ENCODE results near the gene HOXD12.
A peak's percentile ranks its signal among the peaks of the same experiment; 100 is the strongest.

Gene HOXD12

GRCh38 chr2:176136374-176137251 lies 37.0 kb downstream of the HOXD12 start:
- DNase-seq, result no peak

GRCh38 chr2:176137252-176137580 lies 37.6 kb downstream of the HOXD12 start:
- DNase-seq, result no peak

- no peak for DNase-seq
These were observed 38.3 kb downstream of the HOXD12 start for GRCh38 chr2:176137906-176138305.

GRCh38 chr2:176138526-176138922 lies 38.9 kb downstream of the HOXD12 start:
- DNase-seq, result no peak

DNA sequence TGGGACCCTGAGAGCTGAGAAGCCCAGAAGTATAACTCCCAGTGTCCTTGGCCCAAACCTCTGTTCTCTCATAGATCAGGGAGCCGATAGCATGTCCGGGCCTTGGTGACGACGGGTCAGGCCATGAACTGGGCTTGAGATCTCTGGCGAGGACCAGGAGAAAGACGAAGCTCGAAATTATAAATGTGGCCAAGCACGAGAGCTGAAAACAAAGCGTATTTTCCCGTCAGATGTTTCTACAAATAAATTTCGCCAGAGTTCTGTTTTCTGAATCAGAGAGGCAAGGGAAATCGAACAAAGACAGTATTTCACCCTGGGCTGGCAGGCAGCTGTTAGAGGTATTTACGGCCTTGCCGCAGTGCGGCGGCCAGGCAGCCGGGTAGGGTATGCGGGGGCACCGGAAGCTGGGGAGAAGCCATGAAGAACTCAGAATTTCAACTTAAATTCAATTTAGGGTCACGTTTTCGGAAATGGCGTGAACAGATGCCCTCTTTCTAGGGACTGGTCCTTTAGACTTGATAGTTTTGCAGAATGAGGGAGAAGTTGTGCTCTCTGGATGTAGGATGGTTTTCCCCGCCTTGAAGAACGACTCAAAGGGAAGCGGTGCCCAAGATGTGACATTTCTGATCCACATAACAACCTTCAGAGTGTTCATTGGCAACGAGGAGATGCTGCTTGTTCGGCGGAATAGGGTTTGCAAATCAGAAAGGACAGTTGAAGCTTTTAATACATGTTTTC lies 39.5 kb downstream of the HOXD12 start:
- no peak for DNase-seq

- peak; percentile 40 for DNase-seq
These were observed 40.3 kb downstream of the HOXD12 start for GRCh38 chr2:176139661-176140512.

DNA sequence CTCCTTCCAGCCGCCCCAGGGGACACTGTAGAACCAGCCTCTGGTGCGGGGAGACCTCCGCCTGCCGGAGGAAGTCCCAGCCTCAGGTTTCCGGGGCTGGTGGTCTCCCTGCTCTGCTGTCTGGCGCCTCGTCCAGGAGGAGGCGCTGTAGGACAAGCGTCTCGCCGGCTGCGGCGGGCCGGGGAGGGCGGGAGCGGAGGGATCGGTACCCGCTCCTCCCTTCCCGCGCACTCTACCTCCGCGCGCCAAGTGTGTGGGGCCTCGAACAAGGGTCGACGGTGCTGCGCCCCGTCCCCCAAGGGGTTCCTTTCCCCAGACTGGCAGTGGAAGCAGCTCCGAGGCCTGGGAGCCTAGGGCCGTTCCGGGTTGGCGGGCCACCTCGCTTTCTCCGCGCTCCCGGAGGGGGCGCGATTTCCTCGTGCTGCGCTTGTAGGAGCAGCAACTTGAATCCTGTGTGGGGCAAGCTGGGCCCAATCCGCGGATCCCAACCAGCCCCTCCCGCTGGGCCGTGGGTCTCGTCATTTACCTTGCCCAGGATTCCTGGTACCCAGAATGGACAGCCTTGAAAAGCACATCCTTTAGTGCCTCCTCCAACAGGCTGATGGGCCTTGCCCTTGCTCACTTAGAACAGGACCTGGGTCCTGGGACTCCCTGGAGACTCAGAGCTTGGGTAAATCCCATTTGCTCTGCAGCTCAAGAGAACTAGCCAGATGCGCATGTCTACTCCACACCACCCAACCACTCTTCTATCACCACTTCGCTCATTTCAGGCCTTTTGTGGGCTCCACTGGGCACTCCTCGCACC lies 41.1 kb downstream of the HOXD12 start:
- peak; percentile 83 for DNase-seq

GRCh38 chr2:176142281-176142680 lies 42.7 kb downstream of the HOXD12 start:
- DNase-seq, result no peak

DNA sequence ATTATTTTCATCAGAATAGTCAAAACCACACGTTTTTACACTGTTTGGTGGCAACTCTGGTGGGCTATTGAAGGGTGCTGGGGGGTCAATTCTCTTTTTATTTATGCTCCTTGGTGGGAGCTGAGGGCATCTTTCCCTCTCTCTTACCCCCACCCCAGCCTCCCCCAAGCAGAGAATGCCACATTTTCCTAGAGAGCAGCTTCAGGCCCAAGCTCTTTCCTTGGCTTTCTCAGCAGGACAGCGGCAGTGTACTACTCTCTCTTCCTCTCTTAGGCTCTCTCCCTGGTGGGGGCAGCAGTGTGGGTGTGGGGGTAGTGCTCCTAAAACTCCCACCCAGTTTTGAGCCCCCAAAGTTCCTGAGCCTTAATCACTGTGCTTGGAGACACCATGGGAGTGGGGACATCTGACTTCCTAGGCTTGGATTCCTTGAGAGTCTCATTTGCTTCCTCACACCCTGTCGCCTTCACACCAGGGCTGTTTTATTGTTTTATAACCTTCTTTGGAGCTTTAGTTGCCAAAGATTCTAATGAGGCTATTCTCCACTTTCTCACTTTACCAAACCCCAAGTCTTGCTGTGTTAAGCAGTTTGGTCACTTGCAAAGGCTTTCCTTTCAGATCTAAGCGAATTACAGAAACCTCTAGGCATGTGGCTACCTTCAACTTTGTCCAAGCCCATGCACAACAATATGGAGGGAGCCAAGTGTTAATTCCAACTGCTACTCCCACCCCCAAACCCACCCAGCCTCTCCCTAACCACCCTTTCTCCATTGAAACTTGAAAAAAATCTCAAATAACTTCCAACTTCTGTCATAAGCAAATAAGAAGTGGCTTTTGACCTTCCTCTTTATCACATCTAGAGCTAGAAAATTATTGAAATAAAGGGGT lies 45.7 kb downstream of the HOXD12 start:
- no peak for DNase-seq

- no peak for DNase-seq
These were observed 46.5 kb downstream of the HOXD12 start for GRCh38 chr2:176146101-176146500.

GRCh38 chr2:176146645-176147044 lies 47.0 kb downstream of the HOXD12 start:
- no peak for DNase-seq

DNA sequence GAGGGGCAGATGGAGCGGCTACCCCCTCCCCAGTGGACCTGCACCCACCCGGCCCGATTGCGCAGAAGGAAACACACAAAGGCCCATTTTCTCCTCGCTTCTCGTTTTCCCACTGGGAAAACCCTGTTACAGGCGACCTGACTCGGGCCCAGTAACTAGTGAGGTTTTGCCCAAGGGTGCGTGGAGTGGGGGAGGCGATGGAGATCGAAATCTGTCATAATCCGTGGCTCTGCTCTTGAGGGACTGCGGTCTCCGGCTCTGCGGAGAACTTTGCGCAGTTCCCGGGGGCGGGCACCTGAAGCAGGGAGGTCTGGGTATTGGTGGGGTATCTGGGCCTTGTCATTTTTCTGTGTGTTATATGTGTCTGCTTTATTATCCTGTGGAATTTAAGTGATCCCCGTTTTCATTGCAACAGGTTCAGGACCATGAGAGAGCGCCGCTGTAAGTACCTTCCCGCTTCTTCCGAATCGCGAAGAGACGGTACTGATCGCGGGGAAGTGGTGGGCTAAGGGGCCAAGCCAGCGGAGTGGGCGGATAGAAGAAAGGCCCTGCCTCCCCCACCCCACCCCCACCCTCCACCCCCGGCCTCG lies 47.7 kb downstream of the HOXD12 start:
- no peak for DNase-seq

- DNase-seq, result no peak
These were observed 48.4 kb downstream of the HOXD12 start for GRCh38 chr2:176147800-176148496.

- DNase-seq, result no peak
These were observed 49.3 kb downstream of the HOXD12 start for GRCh38 chr2:176148751-176149421.

DNA sequence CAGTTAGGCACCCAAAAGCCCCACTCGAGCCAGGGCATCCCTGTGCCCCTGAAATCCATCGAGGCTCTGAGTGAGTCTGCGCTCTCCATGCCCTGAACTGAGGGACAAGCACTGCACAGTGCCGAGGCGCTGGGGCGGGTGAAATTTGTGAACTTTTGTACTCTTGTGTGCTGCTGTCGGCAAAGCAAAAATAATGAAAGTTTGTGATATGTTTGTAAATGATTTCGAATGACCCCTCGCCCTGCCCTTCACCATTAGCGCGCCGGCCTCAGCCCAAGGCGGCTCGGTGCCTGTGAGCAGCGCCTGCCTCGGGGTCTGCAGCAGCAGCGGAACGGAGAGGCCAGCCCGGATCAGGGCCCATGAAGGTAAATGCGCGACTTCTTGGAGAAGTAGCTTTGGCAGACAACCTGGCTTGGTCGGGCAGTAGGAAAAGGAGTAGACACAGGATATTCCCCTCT lies 49.9 kb downstream of the HOXD12 start:
- DNase-seq, result no peak

- no peak for DNase-seq
These were observed 50.5 kb downstream of the HOXD12 start for GRCh38 chr2:176149939-176150583.

- no peak for DNase-seq
These were observed 51.2 kb downstream of the HOXD12 start for GRCh38 chr2:176150584-176151441.
